ENCODE data around the gene RNF223. TPM values are rescaled to one million over a fixed set of nuclear protein-coding genes. Genes with fewer than 3 reads are reported as not detected.

Gene RNF223
- total and polyA plus RNA-seq, 2 of the 8 experiments (the other 6 are each of a cell fraction or from before 2014, with no cell fraction given) = not detected

GRCh38 chr1:1021920-1022259 lies 52.2 kb downstream of the RNF223 start:
- ChIA-PET CTCF (ENCODE audit: partially characterized antibody) (interaction anchor here (0.6 to 3.0 kb wide), 8 partner anchors 9 to 202 kb away, joined by 3 to 15 read pairs (median 4); partner anchors contain the start of gene ISG15), POLR2A (ENCODE audit: partially characterized antibody) (interaction anchor here (0.6 to 14.9 kb wide), 9 partner anchors 14 to 178 kb away, joined by 3 to 245 read pairs (median 4); partner anchors contain the start of gene PERM1)
- Histone ChIP-seq H3K36me3 (ENCODE audit: control insufficient read depth in 2 of 4, insufficient read depth in 4 of 4, low read length in 3 of 4) (peaks cover 0 to 20% (median 1%) of the 10 kb centered on the region in 4 experiments; a peak in 3 of 8 replicates), H3K4me3 (ENCODE audit: extremely low read depth in 1 of 4, insufficient read depth in 2 of 4, low read depth in 3 of 4, low read length in 4 of 4) (peak overlapping the region in 1 of 4 experiments; percentile 78; a peak in 4 of 8 replicates), H3K14ac (ENCODE audit: insufficient read length) (no peak overlapping the region), H3K23ac (ENCODE audit: insufficient read length) (no peak overlapping the region), H3K27ac (ENCODE audit: low read depth, low read length) (no peak overlapping the region), H3K56ac (replicated peaks; ENCODE audit: insufficient read length, low read depth, low read length) (no peak overlapping the region), H2BK20ac (ENCODE audit: low read length) (no peak overlapping the region), H3K4ac (replicated peaks; ENCODE audit: insufficient read length, low read depth, low read length) (no peak overlapping the region), H4K20me1 (replicated peaks in 1 of 2; ENCODE audit: control insufficient read depth in 1 of 2, insufficient read depth in 2 of 2, low read length in 2 of 2) (peaks cover 6 to 10% of the 10 kb centered on the region in 2 experiments), H3K23me2 (ENCODE audit: low read depth, low read length) (peaks cover 8% of the 10 kb centered on the region; the same call in 1 of the 2 replicates), H2BK120ac (replicated peaks; ENCODE audit: low read depth, low read length) (peak overlapping the region; percentile 43), H3K4me1 (replicated peaks in 1 of 4; ENCODE audit: control insufficient read depth in 3 of 4, insufficient read depth in 4 of 4, low read length in 3 of 4) (peaks cover 2 to 53% (median 38%) of the 10 kb centered on the region in 4 experiments), H3K4me2 (ENCODE audit: insufficient read depth in 1 of 2, low read depth in 2 of 2, low read length in 2 of 2) (peak overlapping the region; percentile 70 to 79; a peak in 3 of 4 replicates), H2BK15ac (ENCODE audit: low read length) (no peak overlapping the region; the same call in 1 of the 2 replicates), H3K9me3 (ENCODE audit: insufficient read depth in 2 of 2, low read depth in 1 of 2, low read length in 1 of 2) (no peaks in the 10 kb centered on the region), H2BK12ac (ENCODE audit: low read depth, low read length) (peak overlapping the region; percentile 60; the same call in 1 of the 2 replicates), H3K79me1 (ENCODE audit: low read depth, low read length) (peaks cover 10% of the 10 kb centered on the region), H2BK5ac (ENCODE audit: low read depth, low read length) (no peak overlapping the region), H4K91ac (replicated peaks; ENCODE audit: insufficient read length, low read length) (no peak overlapping the region), H3K18ac (ENCODE audit: extremely low read depth, low read length) (no peak overlapping the region; the same call in 1 of the 2 replicates), H3K9ac (replicated peaks in 1 of 4; ENCODE audit: extremely low read depth in 1 of 4, low read depth in 3 of 4, low read length in 3 of 4) (no peak overlapping the region), H2AK5ac (ENCODE audit: low read depth, low read length) (peak overlapping the region; percentile 82; the same call in 1 of the 2 replicates), H3K27me3 (replicated peaks in 1 of 4; ENCODE audit: control insufficient read depth in 3 of 4, extremely low read depth in 1 of 4, insufficient read depth in 3 of 4, low read length in 3 of 4) (no peaks in the 10 kb centered on the region), H4K8ac (ENCODE audit: extremely low read depth, insufficient read depth, low read length) (no peak overlapping the region; the same call in 1 of the 2 replicates), H2AFZ (ENCODE audit: low read length) (no peak overlapping the region), H4K5ac (ENCODE audit: insufficient read length, low read depth, low read length) (no peak overlapping the region), H3K79me2 (ENCODE audit: control insufficient read depth in 1 of 2, insufficient read depth in 2 of 2, low read length in 2 of 2) (peaks cover 0 to 13% of the 10 kb centered on the region in 2 experiments; a peak in 1 of 4 replicates)
- WGBS, 2 experiments (ENCODE audit: extremely low coverage in 1 of 2, insufficient coverage in 1 of 2, insufficient read length in 1 of 2, insufficient replicate concordance in 2 of 2, low coverage in 1 of 2, low lambda C conversion rate in 2 of 2, missing lambda C conversion rate in 1 of 2) = 89% methylated on average over 10 of the region's 10 CpGs; no CpG with 5 or more reads in 1 of the 2 experiments
- FAIRE-seq = no peak
- no peak for DNase-seq (ENCODE audit: low read depth in 1 of 2, low spot score in 2 of 2)
- TF ChIP-seq NANOG (IDR thresholded peaks at IDR 0.05; ENCODE audit: insufficient read depth, low read depth, low read length, poor library complexity, severe bottlenecking) (no peak), TAF7 (optimal IDR thresholded peaks at IDR 0.05; ENCODE audit: borderline replicate concordance, low read depth, low read length) (no peak), POU5F1 (IDR thresholded peaks at IDR 0.05; ENCODE audit: low read depth, low read length) (no peak), POLR2AphosphoS5 (IDR thresholded peaks at IDR 0.05; ENCODE audit: low read depth, low read length) (no peak), RFX5 (IDR thresholded peaks at IDR 0.05; ENCODE audit: borderline replicate concordance, low read depth, low read length) (no peak), TAF1 (IDR thresholded peaks at IDR 0.05; ENCODE audit: low read depth, low read length) (no peak), JUN (IDR thresholded peaks at IDR 0.05; ENCODE audit: low read depth, low read length) (no peak), EZH2 (IDR thresholded peaks at IDR 0.05; ENCODE audit: low read depth, low read length, severe bottlenecking) (no peak), SAP30 (IDR thresholded peaks at IDR 0.05; ENCODE audit: insufficient read depth, insufficient replicate concordance, low read length) (no peak), SIN3A (conservative IDR thresholded peaks at IDR 0.05 in 1 of 2, IDR thresholded peaks at IDR 0.05 in 1 of 2; ENCODE audit: low read depth in 1 of 2, low read length in 2 of 2) (no peak), ASH2L (IDR thresholded peaks at IDR 0.05; ENCODE audit: low read length) (no peak), KDM1A (IDR thresholded peaks at IDR 0.05; ENCODE audit: borderline replicate concordance, low read length) (no peak), RBBP5 (IDR thresholded peaks at IDR 0.05; ENCODE audit: borderline replicate concordance, low read depth, low read length) (no peak)

Measured in H1 (cell line).